Retinal pigment epithelial cell (primary cell): Measurements from ENCODE around the gene CARD9.

Experiments used
- DNase-seq: peaks from one replicate; pipeline ENCODE4 v3.0.0-alpha.2; 2010; ENCODE audit warnings: low read depth
- H3K4me3 ChIP-seq: 2 replicates; pipeline ENCODE4 v1.5.1; 2011; ENCODE audit warnings: mild to moderate bottlenecking, low read length, control low read depth, moderate library complexity
- CTCF ChIP-seq: conservative IDR thresholded peaks from 2 replicates; pipeline ENCODE4 v1.5.1; 2011; ENCODE audit warnings: low read depth, low read length, control low read depth, inconsistent platforms

The CARD9 gene

GRCh38 chr9:136362450-136362784 is 11.1 kb downstream of the CARD9 start:
- no peak overlapping the region for H3K4me3 ChIP-seq
- no peak for DNase-seq
- no peak for TF ChIP-seq CTCF

DNA sequence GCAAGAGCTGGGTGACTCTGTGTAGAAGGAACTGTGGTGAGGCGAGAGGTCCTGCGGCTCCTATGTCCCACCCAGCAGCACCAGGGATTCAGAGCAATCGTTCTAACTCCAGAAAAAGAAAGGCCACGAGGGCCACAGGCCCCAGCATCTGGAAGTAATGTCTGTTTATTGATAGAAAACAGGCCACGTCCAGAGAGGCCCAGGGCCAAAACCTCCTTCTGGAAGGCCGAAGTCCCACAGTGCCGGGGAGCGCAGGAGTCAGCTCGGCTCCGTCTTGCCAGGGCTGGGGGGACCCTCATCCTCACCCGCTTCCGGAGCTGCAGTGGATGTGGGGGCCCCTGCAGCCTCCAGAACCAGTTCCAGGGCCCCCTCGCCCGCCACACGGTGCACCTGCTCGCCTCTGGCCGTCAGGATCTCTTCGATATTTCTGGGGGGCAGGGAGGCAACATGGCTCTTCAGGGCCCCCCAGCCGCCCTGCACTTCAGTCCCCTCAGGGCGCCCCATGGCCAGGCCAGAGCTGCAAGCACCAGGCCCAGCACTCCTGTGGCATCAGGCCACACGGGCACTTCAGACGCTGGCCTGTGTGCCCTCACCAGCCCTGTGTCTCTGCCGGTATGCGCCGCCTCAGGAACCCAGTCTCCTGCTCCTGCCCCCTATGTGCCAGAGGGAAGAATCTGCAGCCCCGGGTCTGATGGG is 11.6 kb downstream of the CARD9 start:
- no peak overlapping the region for H3K4me3 ChIP-seq
- no peak for DNase-seq
- TF ChIP-seq CTCF: no peak

DNA sequence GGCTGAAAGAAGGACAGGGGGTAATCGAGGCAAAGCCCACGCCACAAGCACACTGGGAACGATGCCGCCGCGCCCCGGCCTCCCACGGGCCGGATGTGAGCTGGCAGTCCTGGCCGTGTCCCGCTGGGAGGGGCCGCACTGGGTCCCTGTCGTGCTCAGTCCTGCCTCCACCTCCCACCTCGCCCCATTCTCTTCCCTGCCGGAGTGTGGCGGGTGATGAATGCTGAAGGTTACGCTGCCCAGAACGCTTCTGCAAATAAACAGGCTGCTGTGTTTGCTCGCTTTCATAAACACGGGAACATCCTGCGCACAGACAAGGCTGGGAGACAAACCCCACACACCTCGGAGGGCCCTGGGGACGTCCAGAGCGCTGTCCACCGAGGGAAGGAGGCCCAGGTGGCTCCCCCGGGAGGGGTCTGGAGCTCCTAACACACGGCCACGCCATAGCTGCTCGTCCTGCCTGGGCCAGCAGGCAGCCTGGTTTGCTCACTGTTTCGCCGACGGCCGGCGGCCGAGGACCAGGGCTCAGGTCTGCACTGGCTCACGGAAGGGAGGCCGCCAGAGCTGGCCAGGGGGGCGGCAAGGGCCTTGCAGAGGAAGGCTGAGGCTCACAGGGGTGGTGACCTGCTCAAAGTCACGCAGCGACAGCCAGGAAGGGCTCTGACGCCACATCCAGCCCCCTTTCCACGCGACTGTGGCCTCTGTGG is 12.3 kb downstream of the CARD9 start:
- no peak for TF ChIP-seq CTCF
- no peak for DNase-seq
- H3K4me3 ChIP-seq: no peak overlapping the region

DNA sequence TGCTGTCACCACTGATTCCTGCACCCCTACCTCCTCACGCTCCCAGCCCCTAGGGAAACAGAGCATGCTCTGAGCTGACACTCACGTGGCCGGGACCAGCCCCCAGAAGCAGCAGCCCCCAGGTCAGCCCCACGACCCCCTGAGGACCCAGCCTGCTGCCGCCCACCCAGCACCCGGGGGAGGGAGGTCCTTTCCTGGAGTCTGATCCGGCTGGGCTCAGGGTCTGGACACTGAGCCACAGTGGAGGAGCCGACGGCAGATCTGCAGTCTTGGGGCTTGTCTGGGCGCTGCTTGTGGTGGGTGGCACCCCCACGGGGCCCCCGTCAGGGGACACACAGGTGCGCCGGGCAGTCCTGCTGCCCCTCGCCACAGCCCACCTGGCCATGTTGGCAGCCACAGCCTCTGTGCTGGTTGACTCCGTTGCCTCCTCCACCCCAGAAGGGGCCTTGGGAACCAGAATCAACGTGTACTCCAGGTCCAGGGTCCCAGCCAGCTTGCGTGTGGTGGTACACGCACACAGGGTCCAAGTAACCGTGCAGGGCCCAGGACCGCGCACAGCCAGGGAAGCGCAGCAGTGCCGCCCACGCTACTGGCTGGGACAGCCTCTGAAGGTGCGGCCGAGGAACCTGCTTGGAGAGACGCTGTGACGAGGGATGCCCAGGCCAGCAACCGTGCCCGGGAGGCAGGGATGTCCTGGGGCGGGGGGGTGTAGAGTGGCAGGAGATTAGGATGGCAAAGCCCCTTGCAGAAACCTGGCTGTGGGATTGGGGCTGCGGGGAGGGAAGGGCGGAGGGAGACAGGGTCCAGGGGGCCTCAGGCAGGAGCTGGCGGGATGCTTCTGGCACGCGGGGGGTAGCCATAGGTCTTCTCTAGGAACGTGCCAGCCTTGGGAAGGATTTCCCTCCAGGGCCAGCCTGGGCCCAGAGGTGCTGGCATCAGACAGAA is 13.4 kb downstream of the CARD9 start:
- DNase-seq: no peak
- no peak overlapping the region for H3K4me3 ChIP-seq
- no peak for TF ChIP-seq CTCF

DNA sequence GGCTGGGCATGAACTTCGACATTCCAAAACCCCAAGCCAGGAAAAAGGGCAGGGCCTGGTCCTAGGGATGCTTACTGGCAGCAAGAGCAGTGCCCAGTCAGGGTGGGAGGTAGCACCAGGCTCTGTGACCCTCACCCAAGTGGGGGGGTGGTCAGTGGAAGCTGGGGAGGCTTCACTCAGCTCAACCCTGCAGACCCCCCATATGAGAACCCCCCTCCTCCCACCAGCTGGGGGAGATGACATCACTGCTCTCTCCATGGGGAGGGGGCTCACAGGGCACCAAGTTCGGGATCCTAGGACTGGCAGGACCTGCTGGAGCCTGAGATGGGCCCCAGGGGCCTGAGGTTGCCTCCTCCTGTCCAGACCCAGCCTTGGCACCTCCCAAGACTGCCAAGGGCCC is 14.6 kb downstream of the CARD9 start:
- no peak for DNase-seq
- no peak for TF ChIP-seq CTCF
- no peak overlapping the region for H3K4me3 ChIP-seq

DNA sequence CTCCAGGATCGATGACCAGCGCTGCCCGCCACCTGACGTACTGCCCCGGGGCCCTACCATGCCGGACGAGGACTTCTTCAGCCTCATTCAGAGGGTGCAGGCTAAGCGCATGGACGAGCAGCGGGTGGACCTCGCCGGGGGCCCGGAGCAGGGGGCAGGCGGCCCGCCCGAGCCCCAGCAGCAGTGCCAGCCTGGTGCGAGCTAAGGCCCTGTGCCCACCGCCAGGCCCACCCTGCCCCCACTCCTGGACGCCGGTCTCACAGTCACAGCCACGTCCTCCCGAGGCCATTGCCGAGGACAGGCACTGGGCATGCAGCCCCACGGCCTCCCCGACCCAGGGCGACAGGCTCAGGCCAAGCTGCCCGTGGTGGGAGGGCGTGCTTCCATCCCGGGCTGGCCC is 15.5 kb downstream of the CARD9 start:
- no peak overlapping the region for H3K4me3 ChIP-seq
- no peak for TF ChIP-seq CTCF
- DNase-seq: no peak
